NCI-H2029 treated with DMSO at 0.1 percent for 48 hours (cell line): ENCODE data around the gene LRRC75A.
"Not testable (repeated sequence)": the region's sequence is repeated elsewhere in the genome, so short reads cannot be mapped to it uniquely, and the experiment has no call there.

Source experiments
- DNase-seq: peaks from one replicate; lab custom pipeline; 2025; lab: John Stamatoyannopoulos, UW

Gene LRRC75A

GRCh38 chr17:16450028-16450427, 42.0 kb downstream of the LRRC75A start:
- no peak for DNase-seq

GRCh38 chr17:16449121-16449570, 42.8 kb downstream of the LRRC75A start:
- no peak for DNase-seq

- no peak for DNase-seq
Observed at GRCh38 chr17:16448490-16448889, 43.5 kb downstream of the LRRC75A start.

- no peak for DNase-seq
Observed at GRCh38 chr17:16447676-16448075, 44.3 kb downstream of the LRRC75A start.

- DNase-seq: no peak
Observed at GRCh38 chr17:16446338-16446983, 45.5 kb downstream of the LRRC75A start.

- DNase-seq: no peak
Observed at GRCh38 chr17:16444258-16444886, 47.6 kb downstream of the LRRC75A start.

- no peak for DNase-seq
Observed at GRCh38 chr17:16443511-16444257, 48.3 kb downstream of the LRRC75A start.

- no peak for DNase-seq
Observed at GRCh38 chr17:16442594-16443510, 49.1 kb downstream of the LRRC75A start.

- no peak for DNase-seq
Observed at GRCh38 chr17:16442141-16442540, 49.9 kb downstream of the LRRC75A start.

- DNase-seq: no peak
Observed at GRCh38 chr17:16440901-16441629, 50.9 kb downstream of the LRRC75A start.

- DNase-seq: not testable (repeated sequence)
Observed at GRCh38 chr17:16440354-16440753, 51.6 kb downstream of the LRRC75A start.

GRCh38 chr17:16439811-16440351, 52.1 kb downstream of the LRRC75A start:
- DNase-seq: no peak

- no peak for DNase-seq
Observed at GRCh38 chr17:16439303-16439791, 52.6 kb downstream of the LRRC75A start.

GRCh38 chr17:16438557-16439302, 53.3 kb downstream of the LRRC75A start:
- DNase-seq: peak; percentile 87

- no peak for DNase-seq
Observed at GRCh38 chr17:16438173-16438556, 53.8 kb downstream of the LRRC75A start.

- DNase-seq: no peak
Observed at GRCh38 chr17:16437083-16437482, 54.9 kb downstream of the LRRC75A start.

- no peak for DNase-seq
Observed at GRCh38 chr17:16435925-16436886, 55.8 kb downstream of the LRRC75A start.

- no peak for DNase-seq
Observed at GRCh38 chr17:16434662-16435061, 57.3 kb downstream of the LRRC75A start.

GRCh38 chr17:16433514-16433913, 58.5 kb downstream of the LRRC75A start:
- no peak for DNase-seq
